B cell (primary cell): ENCODE measurements around the gene ARHGAP28. TPM values are rescaled to one million over a fixed set of nuclear protein-coding genes. Genes with fewer than 3 reads are reported as not detected.

Source experiments
- ATAC-seq: fragments of 200-7000 bp; cut with Tn5 transposase; one replicate; pipeline ENCODE4 v1.10.0; 2021; ENCODE audit warnings: low read depth, mild to moderate bottlenecking, moderate number of reproducible peaks, moderate library complexity
- CTCF ChIA-PET: fragments of 350-600 bp; sonication (Branson Sonifier 250); formaldehyde crosslinking; loops from one replicate; lab custom pipeline; 2021; ENCODE audit warnings: antibody characterized with exemption, inconsistent platforms; lab: Charles Lee
- POLR2A ChIA-PET: fragments of 350-600 bp; sonication (Branson Sonifier 250); formaldehyde crosslinking; loops from one replicate; lab custom pipeline; 2021; ENCODE audit warnings: antibody characterized with exemption; lab: Charles Lee
- DNase-seq: peaks from one replicate; pipeline ENCODE4 v3.0.0; 2013
- H2AFZ ChIP-seq: 2 replicates; pipeline ENCODE4 v1.6.1; 2012; ENCODE audit warnings: mild to moderate bottlenecking, low read depth, low read length; ENCODE audit not compliant: insufficient read depth, poor library complexity, severe bottlenecking
- H3K27ac ChIP-seq, 2 donors: 1 replicate in 1 of 2; 2 replicates in 1 of 2; pipeline ENCODE4 v1.5.1; 2012 to 2013; ENCODE audit warnings: low read length in 2 of 2, mild to moderate bottlenecking in 2 of 2, moderate library complexity in 1 of 2
- H3K27me3 ChIP-seq, 4 experiments: fragments of 200-600 bp in 1 of 4; sonication (generic) in 1 of 4; replicated peaks in 1 of 4; 1 replicate in 2 of 4; 2 replicates in 2 of 4; pipeline versions ENCODE4 v1.6.1 to v1.7.0; 2013 to 2016; ENCODE audit warnings: low read length in 3 of 4, mild to moderate bottlenecking in 2 of 4, mixed read lengths in 1 of 4, moderate library complexity in 1 of 4; ENCODE audit not compliant: insufficient read depth in 4 of 4, control insufficient read depth in 3 of 4; ENCODE audit errors: control extremely low read depth in 1 of 4
- H3K36me3 ChIP-seq, 2 experiments: replicated peaks in 1 of 2; 1 replicate in 1 of 2; 2 replicates in 1 of 2; pipeline versions ENCODE4 v1.6.1 to v1.7.1; 2013; ENCODE audit warnings: low read length in 1 of 2; ENCODE audit not compliant: insufficient read depth in 2 of 2, control insufficient read depth in 1 of 2; ENCODE audit errors: control extremely low read depth in 1 of 2, extremely low read depth in 1 of 2
- H3K4me1 ChIP-seq, 2 donors: fragments of 200-600 bp in 1 of 2; sonication (generic) in 1 of 2; 1 replicate in 1 of 2; 2 replicates in 1 of 2; pipeline versions ENCODE4 v1.5.1 to v1.6.1; 2013 to 2017; ENCODE audit warnings: low read length in 2 of 2; ENCODE audit not compliant: control insufficient read depth in 2 of 2, insufficient read depth in 2 of 2
- H3K4me2 ChIP-seq: replicated peaks from 2 replicates; pipeline ENCODE3; 2012; ENCODE audit warnings: mild to moderate bottlenecking, low read depth, low read length; ENCODE audit not compliant: poor library complexity, severe bottlenecking
- H3K4me3 ChIP-seq, 5 experiments: fragments of 200-600 bp in 1 of 5; sonication (generic) in 1 of 5; 1 replicate in 3 of 5; 2 replicates in 2 of 5; pipeline versions ENCODE4 v1.5.1 to v1.7.0; 2011 to 2016; ENCODE audit warnings: low read length in 4 of 5, mild to moderate bottlenecking in 4 of 5, low read depth in 2 of 5, control low read depth in 1 of 5, moderate library complexity in 1 of 5; ENCODE audit not compliant: insufficient read depth in 1 of 5; ENCODE audit errors: control extremely low read depth in 1 of 5, extremely low read depth in 1 of 5
- H3K79me2 ChIP-seq: fragments of 200-600 bp; sonication (generic); one replicate; pipeline ENCODE4 v1.6.0; 2016; ENCODE audit warnings: low read length; ENCODE audit not compliant: control insufficient read depth, insufficient read depth
- H3K9ac ChIP-seq: fragments of 200-600 bp; sonication (generic); 2 replicates; pipeline ENCODE4 v1.6.1; 2017; ENCODE audit warnings: mild to moderate bottlenecking, low read length, moderate library complexity
- H3K9me3 ChIP-seq, 3 donors: one replicate each; pipeline versions ENCODE4 v1.6.1 to v1.7.1; 2013; ENCODE audit warnings: low read length in 2 of 3; ENCODE audit not compliant: control insufficient read depth in 2 of 3, insufficient read depth in 1 of 3; ENCODE audit errors: control extremely low read depth in 1 of 3
- H4K20me1 ChIP-seq: 2 replicates; pipeline ENCODE4 v1.6.0; 2012; ENCODE audit warnings: mild to moderate bottlenecking, low read length; ENCODE audit not compliant: insufficient read depth, control insufficient read depth, poor library complexity, severe bottlenecking
- H3K27ac Mint-ChIP-seq: one replicate; pipeline ENCODE4 v1.8.0; 2021; ENCODE audit warnings: mixed read lengths
- H3K27me3 Mint-ChIP-seq: one replicate; pipeline ENCODE4 v1.8.0; 2021; ENCODE audit warnings: mixed read lengths
- H3K4me1 Mint-ChIP-seq: one replicate; pipeline ENCODE4 v1.8.0; 2021; ENCODE audit warnings: mixed read lengths
- H3K4me3 Mint-ChIP-seq: one replicate; pipeline ENCODE4 v1.8.0; 2021; ENCODE audit warnings: mixed read lengths
- H3K9me3 Mint-ChIP-seq: one replicate; pipeline ENCODE4 v1.8.0; 2022; ENCODE audit warnings: mixed read lengths; ENCODE audit not compliant: insufficient read depth
- CTCF ChIP-seq: fragments of 200-600 bp; IDR thresholded peaks from one replicate; pipeline ENCODE4 v1.8.0; 2022; ENCODE audit warnings: antibody characterized with exemption, mild to moderate bottlenecking
- EZH2 ChIP-seq: IDR thresholded peaks from 2 replicates; pipeline ENCODE4 v1.6.1; 2012; ENCODE audit warnings: borderline replicate concordance, low read depth, mild to moderate bottlenecking, moderate library complexity, low read length; ENCODE audit not compliant: insufficient read depth, poor library complexity, severe bottlenecking
- WGBS: methylation state at CpG from one replicate; pipeline ENCODE4 v1.1.5; 2013; ENCODE audit warnings: missing lambda C conversion rate; ENCODE audit not compliant: insufficient coverage; 5-methylcytosine and 5-hydroxymethylcytosine counted together
- intact Hi-C: fragments of 100-400 bp; cut with micrococcal nuclease; formaldehyde crosslinking; loops from one replicate; pipeline ENCODE4 v1.10.0; 2022
- polyA plus RNA-seq: library from polyadenylated mRNA; depleted of rRNA; stranded (reverse); fragments of >200 nt; gene quantifications from 2 replicates; pipeline ENCODE4 v1.2.3, GENCODE V29; 2012
- total RNA-seq, 2 donors: library from RNA; stranded (reverse); fragments of 120-200 nt in 1 of 2; gene quantifications; 1 replicate in 1 of 2; 2 replicates in 1 of 2; pipeline versions ENCODE4 v1.2.3 to v1.2.4, GENCODE V29; 2013 to 2022

The ARHGAP28 gene
- total and polyA plus RNA-seq, 2 donors (not counting 1 experiment from before 2014, with no cell fraction given), result not detected

DNA sequence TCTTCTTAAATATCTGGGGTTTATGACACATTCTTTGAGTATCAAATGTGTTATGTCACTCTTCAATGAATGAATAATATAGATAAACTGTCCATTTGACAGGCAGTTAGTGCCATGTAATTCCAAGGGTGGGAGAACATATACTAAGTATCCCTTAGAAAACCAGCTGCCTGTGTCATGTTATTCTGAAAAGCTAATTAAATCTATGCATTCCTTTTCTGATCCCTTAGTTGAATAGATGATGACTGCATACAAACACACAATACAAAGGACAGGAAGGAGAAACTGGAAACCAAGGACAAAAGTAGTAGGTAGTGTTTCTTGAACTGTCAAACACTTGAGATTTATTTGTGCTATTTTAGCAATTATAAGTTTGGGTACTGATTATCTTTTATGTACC, 8.3 kb downstream of the ARHGAP28 start:
- intact Hi-C loops, result no loop called here
- Histone ChIP-seq H3K9me3 (no peaks in the 10 kb centered on the region), H3K79me2 (no peaks in the 10 kb centered on the region), H2AFZ (no peak overlapping the region), H3K4me2 (no peak overlapping the region), H3K4me3 (no peak overlapping the region), H3K9ac (no peak overlapping the region), H3K27ac (no peak overlapping the region), H3K36me3 (no peaks in the 10 kb centered on the region), H3K27me3 (no peaks in the 10 kb centered on the region), H3K4me1 (no peaks in the 10 kb centered on the region), H4K20me1 (no peaks in the 10 kb centered on the region)
- Mint-ChIP-seq H3K27ac (no peak overlapping the region), H3K4me1 (no peaks in the 10 kb centered on the region), H3K9me3 (peaks cover 4% of the 10 kb centered on the region), H3K4me3 (no peak overlapping the region), H3K27me3 (no peaks in the 10 kb centered on the region)
- DNase-seq (no peak), ATAC-seq (no peak)
- ChIA-PET POLR2A (no interaction called here), CTCF (no interaction called here)
- TF ChIP-seq EZH2, result no peak

- no peaks in the 10 kb centered on the region for H3K27me3 ChIP-seq
- no peaks in the 10 kb centered on the region for H3K36me3 ChIP-seq
- WGBS, result 100% methylated on average over 2 of the region's 4 CpGs
- H3K9me3 ChIP-seq, result no peaks in the 10 kb centered on the region
- no peak for TF ChIP-seq CTCF
- no peak for TF ChIP-seq EZH2
- no peak for ATAC-seq
- Mint-ChIP-seq H3K27me3 (no peaks in the 10 kb centered on the region), H3K4me3 (no peak overlapping the region), H3K4me1 (no peaks in the 10 kb centered on the region), H3K9me3 (peaks cover 4% of the 10 kb centered on the region), H3K27ac (no peak overlapping the region)
- POLR2A ChIA-PET, result no interaction called here
- no peak overlapping the region for H3K4me3 ChIP-seq
- no peaks in the 10 kb centered on the region for H3K79me2 ChIP-seq
- H3K4me1 ChIP-seq, result no peaks in the 10 kb centered on the region
- H3K9ac ChIP-seq, result no peak overlapping the region
- H2AFZ ChIP-seq, result no peak overlapping the region
- no peak overlapping the region for H3K4me2 ChIP-seq
- no peaks in the 10 kb centered on the region for H4K20me1 ChIP-seq
- no peak for DNase-seq
- CTCF ChIA-PET, result no interaction called here
- H3K27ac ChIP-seq, result no peak overlapping the region
- intact Hi-C loops, result no loop called here
These were observed 9.1 kb downstream of the ARHGAP28 start for GRCh38 chr18:6738622-6739021.
